SHP77 (cell line): ENCODE results near the gene PCTP.

Source experiments
- DNase-seq, 2 experiments: peaks; one replicate each; lab custom pipeline; 2025; lab: John Stamatoyannopoulos, UW

The PCTP gene

GRCh38 chr17:55727920-55728319 is 22.9 kb upstream of the PCTP start:
- no peak for DNase-seq

GRCh38 chr17:55728361-55728760 is 22.5 kb upstream of the PCTP start:
- DNase-seq, result no peak

GRCh38 chr17:55728833-55729232 is 22.0 kb upstream of the PCTP start:
- no peak for DNase-seq

GRCh38 chr17:55729484-55729883 is 21.4 kb upstream of the PCTP start:
- no peak for DNase-seq

- DNase-seq, result no peak
These were observed 20.5 kb upstream of the PCTP start for GRCh38 chr17:55730380-55730779.

- DNase-seq, result no peak
These were observed 20.0 kb upstream of the PCTP start for GRCh38 chr17:55730808-55731207.

- DNase-seq, result peak in 1 of 2 experiments; percentile 14
These were observed 19.1 kb upstream of the PCTP start for GRCh38 chr17:55731586-55732250.

GRCh38 chr17:55734128-55734781 is 16.6 kb upstream of the PCTP start:
- peak in 1 of 2 experiments; percentile 7 for DNase-seq

- peak; percentile 21 to 36 for DNase-seq
These were observed 15.0 kb upstream of the PCTP start for GRCh38 chr17:55735731-55736405.

GRCh38 chr17:55737976-55738501 is 12.8 kb upstream of the PCTP start:
- no peak for DNase-seq

- no peak for DNase-seq
These were observed 10.1 kb upstream of the PCTP start for GRCh38 chr17:55740511-55741355.

GRCh38 chr17:55741356-55741700 is 9.5 kb upstream of the PCTP start:
- DNase-seq, result no peak

- no peak for DNase-seq
These were observed 8.4 kb upstream of the PCTP start for GRCh38 chr17:55742272-55743102.

- DNase-seq, result peak in 1 of 2 experiments; percentile 26
These were observed 7.7 kb upstream of the PCTP start for GRCh38 chr17:55743103-55743679.

GRCh38 chr17:55745258-55745657 is 5.6 kb upstream of the PCTP start:
- no peak for DNase-seq

- DNase-seq, result no peak
These were observed 4.4 kb upstream of the PCTP start for GRCh38 chr17:55746466-55746865.

- no peak for DNase-seq
These were observed 3.6 kb upstream of the PCTP start for GRCh38 chr17:55747209-55747608.

- no peak for DNase-seq
These were observed 2.0 kb upstream of the PCTP start for GRCh38 chr17:55748841-55749240.

- no peak for DNase-seq
These were observed 866 bp upstream of the PCTP start for GRCh38 chr17:55749985-55750384.

GRCh38 chr17:55751720-55752250 is 934 bp downstream of the PCTP start:
- no peak for DNase-seq

GRCh38 chr17:55756689-55757088 is 5.8 kb downstream of the PCTP start:
- DNase-seq, result no peak
